Smooth muscle cell (in vitro differentiated cells): ENCODE results near the gene ASPRV1. TPM values are rescaled to one million over a fixed set of nuclear protein-coding genes. Genes with fewer than 3 reads are reported as not detected.

Experiments used
- DNase-seq: peaks from one replicate; lab custom pipeline; 2025; ENCODE audit not compliant: unreplicated experiment; lab: John Stamatoyannopoulos, UW
- H2AFZ ChIP-seq: fragments of 200-600 bp; sonication (generic); 2 replicates; pipeline ENCODE4 v1.6.0; 2016; ENCODE audit warnings: antibody characterized with exemption, low read depth, mild to moderate bottlenecking
- H3F3A ChIP-seq: fragments of 200-600 bp; sonication (generic); 2 replicates; pipeline ENCODE4 v1.6.0; 2017; ENCODE audit warnings: antibody characterized with exemption, low read depth
- H3K27ac ChIP-seq: fragments of 200-600 bp; sonication (generic); 2 replicates; pipeline ENCODE4 v1.5.1; 2016; ENCODE audit warnings: low read depth, mild to moderate bottlenecking
- H3K27me3 ChIP-seq: fragments of 200-600 bp; sonication (generic); 2 replicates; pipeline ENCODE4 v1.6.1; 2016; ENCODE audit warnings: low read depth, mild to moderate bottlenecking
- H3K36me3 ChIP-seq: fragments of 200-600 bp; sonication (generic); 2 replicates; pipeline ENCODE4 v1.5.1; 2016; ENCODE audit warnings: low read depth
- H3K4me1 ChIP-seq: fragments of 200-600 bp; sonication (generic); 2 replicates; pipeline ENCODE4 v1.5.1; 2016; ENCODE audit warnings: low read depth
- H3K4me2 ChIP-seq: fragments of 200-600 bp; sonication (generic); 2 replicates; pipeline ENCODE4 v1.6.0; 2016; ENCODE audit warnings: mild to moderate bottlenecking
- H3K4me3 ChIP-seq: fragments of 200-600 bp; sonication (generic); 2 replicates; pipeline ENCODE4 v1.5.1; 2016; ENCODE audit warnings: mild to moderate bottlenecking
- H3K79me2 ChIP-seq: fragments of 200-600 bp; sonication (generic); 2 replicates; pipeline ENCODE4 v1.6.0; 2016; ENCODE audit warnings: low read depth, mild to moderate bottlenecking
- H3K9ac ChIP-seq: fragments of 200-600 bp; sonication (generic); 2 replicates; pipeline ENCODE4 v1.6.0; 2016; ENCODE audit warnings: low read depth
- H3K9me3 ChIP-seq: fragments of 200-600 bp; sonication (generic); replicated peaks from 2 replicates; pipeline ENCODE4 v1.5.1; 2016; ENCODE audit warnings: low read depth
- H4K20me1 ChIP-seq: fragments of 200-600 bp; sonication (generic); 2 replicates; pipeline ENCODE4 v1.6.0; 2016; ENCODE audit warnings: low read depth
- WGBS: methylation state at CpG from one replicate; pipeline ENCODE4 v1.1.7; 2016; ENCODE audit warnings: low lambda C conversion rate; 5-methylcytosine and 5-hydroxymethylcytosine counted together
- polyA plus RNA-seq: library from polyadenylated mRNA; unstranded; fragments of >200 nt; fragmentation: Nextera tagmentation; extraction: Ambion mirVana; gene quantifications from 2 replicates; pipeline ENCODE4 v1.2.1, GENCODE V29; 2016
- total RNA-seq: library from RNA; depleted of rRNA; stranded (reverse); fragments of >200 nt; gene quantifications from 2 replicates; pipeline ENCODE4 v1.2.3, GENCODE V29; 2014
- TF ChIP-seq, protein P1 (sequence below): fragments of 200-600 bp; sonication (generic); IDR thresholded peaks from 2 replicates; pipeline ENCODE4 v1.5.1; 2017; ENCODE audit warnings: borderline replicate concordance, mild to moderate bottlenecking, antibody characterized with exemption; ENCODE audit not compliant: insufficient read depth, poor library complexity, severe bottlenecking

Gene ASPRV1
- total and polyA plus RNA-seq, 2 experiments from 2014 or later, result 1.6 to 4.4 TPM

DNA sequence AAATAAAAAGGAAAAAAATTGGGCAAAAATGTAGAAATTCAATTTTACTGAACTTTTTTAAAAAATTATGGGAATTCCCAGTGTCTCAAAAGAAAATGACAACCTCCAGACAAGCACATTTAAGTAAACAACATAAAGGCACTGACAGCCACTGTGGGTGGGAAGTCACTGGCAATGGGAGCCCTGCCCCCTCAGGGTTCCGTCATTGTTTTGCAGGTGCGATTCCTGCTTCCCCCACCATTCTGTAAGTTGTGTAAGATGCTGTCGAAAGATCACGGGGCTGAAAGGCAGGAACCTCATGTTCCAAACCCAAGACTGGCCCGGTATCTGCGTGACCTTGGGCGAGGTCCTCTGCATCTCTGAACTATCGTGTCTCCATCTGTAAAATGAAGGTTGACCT is 15.8 kb upstream of the ASPRV1 start:
- H3K27me3 ChIP-seq, result no peaks in the 10 kb centered on the region
- no peak overlapping the region for H2AFZ ChIP-seq
- no peak overlapping the region for H3K27ac ChIP-seq
- no peaks in the 10 kb centered on the region for H3K9me3 ChIP-seq
- H4K20me1 ChIP-seq, result no peaks in the 10 kb centered on the region
- TF ChIP-seq, protein P1, sequence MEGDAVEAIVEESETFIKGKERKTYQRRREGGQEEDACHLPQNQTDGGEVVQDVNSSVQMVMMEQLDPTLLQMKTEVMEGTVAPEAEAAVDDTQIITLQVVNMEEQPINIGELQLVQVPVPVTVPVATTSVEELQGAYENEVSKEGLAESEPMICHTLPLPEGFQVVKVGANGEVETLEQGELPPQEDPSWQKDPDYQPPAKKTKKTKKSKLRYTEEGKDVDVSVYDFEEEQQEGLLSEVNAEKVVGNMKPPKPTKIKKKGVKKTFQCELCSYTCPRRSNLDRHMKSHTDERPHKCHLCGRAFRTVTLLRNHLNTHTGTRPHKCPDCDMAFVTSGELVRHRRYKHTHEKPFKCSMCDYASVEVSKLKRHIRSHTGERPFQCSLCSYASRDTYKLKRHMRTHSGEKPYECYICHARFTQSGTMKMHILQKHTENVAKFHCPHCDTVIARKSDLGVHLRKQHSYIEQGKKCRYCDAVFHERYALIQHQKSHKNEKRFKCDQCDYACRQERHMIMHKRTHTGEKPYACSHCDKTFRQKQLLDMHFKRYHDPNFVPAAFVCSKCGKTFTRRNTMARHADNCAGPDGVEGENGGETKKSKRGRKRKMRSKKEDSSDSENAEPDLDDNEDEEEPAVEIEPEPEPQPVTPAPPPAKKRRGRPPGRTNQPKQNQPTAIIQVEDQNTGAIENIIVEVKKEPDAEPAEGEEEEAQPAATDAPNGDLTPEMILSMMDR, result no peak
- no peaks in the 10 kb centered on the region for H3F3A ChIP-seq
- DNase-seq, result no peak
- no peak overlapping the region for H3K4me2 ChIP-seq
- no peaks in the 10 kb centered on the region for H3K79me2 ChIP-seq
- no peak overlapping the region for H3K4me3 ChIP-seq
- WGBS, result 98% methylated on average over 8 of the region's 8 CpGs
- no peaks in the 10 kb centered on the region for H3K36me3 ChIP-seq
- H3K9ac ChIP-seq, result no peak overlapping the region
- H3K4me1 ChIP-seq, result no peaks in the 10 kb centered on the region

DNA sequence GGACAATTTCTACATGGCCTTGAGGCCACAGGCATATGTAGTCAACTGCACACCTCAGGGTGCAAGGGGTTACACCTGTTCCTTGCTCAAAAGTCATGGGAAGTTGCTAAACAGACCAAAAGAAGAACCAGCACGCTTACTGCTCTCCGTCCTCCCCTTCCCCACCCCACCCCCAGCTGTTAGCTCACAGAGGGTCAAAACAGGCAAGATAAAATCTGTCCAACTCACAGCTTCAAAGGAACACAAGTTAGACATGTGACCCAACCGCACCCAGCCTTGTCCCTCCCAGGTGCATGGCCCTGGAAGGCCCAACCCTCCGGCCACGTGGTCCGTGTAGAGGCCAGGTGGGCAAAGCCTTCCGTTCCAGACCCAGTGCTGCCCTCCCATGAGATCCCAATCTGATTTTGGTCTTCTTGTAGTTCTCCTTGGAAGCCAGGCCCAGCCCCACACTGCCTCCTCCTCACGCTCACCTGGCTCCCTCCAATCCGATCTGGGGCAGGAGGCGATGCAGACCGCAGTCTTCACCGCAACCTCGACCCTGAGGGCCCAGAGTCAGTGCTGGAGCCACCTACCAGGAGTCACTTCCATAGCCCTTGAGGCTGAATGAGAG is 14.5 kb upstream of the ASPRV1 start:
- no peaks in the 10 kb centered on the region for H3K4me1 ChIP-seq
- no peaks in the 10 kb centered on the region for H3K27me3 ChIP-seq
- no peak for DNase-seq
- H3K27ac ChIP-seq, result no peak overlapping the region
- no peak overlapping the region for H3K9ac ChIP-seq
- no peaks in the 10 kb centered on the region for H3K36me3 ChIP-seq
- no peaks in the 10 kb centered on the region for H3K9me3 ChIP-seq
- no peak overlapping the region for H3K4me3 ChIP-seq
- 87% methylated on average over 13 of the region's 13 CpGs for WGBS
- H3K4me2 ChIP-seq, result no peak overlapping the region
- H3K79me2 ChIP-seq, result no peaks in the 10 kb centered on the region
- TF ChIP-seq, protein P1, result no peak
- H3F3A ChIP-seq, result no peaks in the 10 kb centered on the region
- no peaks in the 10 kb centered on the region for H4K20me1 ChIP-seq
- no peak overlapping the region for H2AFZ ChIP-seq

DNA sequence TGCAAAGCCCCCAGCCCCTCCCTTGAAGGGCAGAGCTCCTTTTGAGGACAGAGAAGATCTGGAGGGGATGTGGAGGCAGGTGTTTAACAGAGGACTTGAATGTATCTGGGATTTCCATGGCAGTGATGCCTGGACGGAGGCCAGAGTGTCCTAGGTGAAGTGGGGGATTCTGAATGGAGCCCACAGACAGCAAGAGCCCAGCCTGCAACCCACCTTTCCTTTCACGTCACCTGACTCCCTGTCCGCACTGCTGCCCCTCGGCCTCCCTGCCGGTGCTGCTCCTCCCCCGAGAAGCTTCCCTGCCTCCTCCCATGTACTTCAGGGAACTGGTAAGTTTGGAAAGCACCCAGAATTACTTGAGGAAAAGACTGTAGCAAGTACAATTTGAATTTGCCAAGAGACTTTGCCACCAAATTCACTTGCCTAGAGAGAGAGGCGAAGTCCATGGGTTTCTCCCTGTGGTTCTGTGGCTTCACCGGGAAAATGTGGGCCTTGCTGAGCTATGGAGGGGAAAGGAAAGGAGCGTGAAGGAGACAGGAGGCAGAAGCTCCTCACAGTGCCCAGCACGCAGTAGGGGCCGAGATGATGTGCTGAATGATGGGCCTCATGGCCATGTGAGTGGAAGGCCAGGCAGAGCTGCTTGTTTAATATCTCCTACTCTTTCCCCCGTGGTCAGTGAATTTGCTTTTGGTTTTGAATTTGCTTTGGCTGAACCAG is 13.9 kb upstream of the ASPRV1 start:
- Histone ChIP-seq H3K27me3 (no peaks in the 10 kb centered on the region), H3K27ac (no peak overlapping the region), H3K79me2 (no peaks in the 10 kb centered on the region), H3K36me3 (no peaks in the 10 kb centered on the region), H4K20me1 (no peaks in the 10 kb centered on the region), H3F3A (no peaks in the 10 kb centered on the region), H2AFZ (no peak overlapping the region), H3K4me2 (no peak overlapping the region), H3K9me3 (no peaks in the 10 kb centered on the region), H3K4me3 (no peak overlapping the region), H3K4me1 (no peaks in the 10 kb centered on the region), H3K9ac (no peak overlapping the region)
- no peak for DNase-seq
- TF ChIP-seq, protein P1, result no peak
- 90% methylated on average over 12 of the region's 12 CpGs for WGBS
